Testis (tissue), 2 donors: ENCODE measurements around the gene FAXC.

ENCODE experiments used
- POLR2A ChIP-seq: fragments of 450-650 bp; IDR thresholded peaks from one replicate; pipeline ENCODE4 v1.6.1; 2017; ENCODE audit warnings: antibody characterized with exemption, mild to moderate bottlenecking, moderate library complexity
- TF ChIP-seq, protein P1 (sequence below), 3 experiments: fragments of 450-650 bp in 2 of 3; fragments of 200-600 bp in 1 of 3; sonication (generic) in 1 of 3; IDR thresholded peaks; one replicate each; pipeline ENCODE4 v1.5.1; 2016 to 2019; ENCODE audit warnings: antibody characterized with exemption in 3 of 3, mild to moderate bottlenecking in 2 of 3, moderate library complexity in 1 of 3

DNA sequence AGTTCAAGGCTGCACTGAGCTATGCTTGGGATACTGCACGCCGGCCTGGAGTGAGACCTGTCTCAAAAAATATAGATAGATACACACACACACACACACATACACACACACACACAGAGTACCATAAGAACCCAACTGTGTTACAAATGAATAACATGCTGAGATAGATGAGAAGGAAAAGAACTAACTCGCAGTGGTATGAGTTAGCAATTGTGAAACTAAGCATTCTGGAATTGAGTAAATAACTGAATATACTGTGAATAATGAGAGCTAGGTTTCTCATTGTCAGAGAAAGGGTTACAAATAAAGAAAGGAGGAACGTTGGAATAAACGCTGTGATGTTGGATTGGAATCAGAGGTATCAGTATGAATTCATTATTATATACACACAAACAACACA lies 14.6 kb upstream of the FAXC start:
- TF ChIP-seq, protein P1, sequence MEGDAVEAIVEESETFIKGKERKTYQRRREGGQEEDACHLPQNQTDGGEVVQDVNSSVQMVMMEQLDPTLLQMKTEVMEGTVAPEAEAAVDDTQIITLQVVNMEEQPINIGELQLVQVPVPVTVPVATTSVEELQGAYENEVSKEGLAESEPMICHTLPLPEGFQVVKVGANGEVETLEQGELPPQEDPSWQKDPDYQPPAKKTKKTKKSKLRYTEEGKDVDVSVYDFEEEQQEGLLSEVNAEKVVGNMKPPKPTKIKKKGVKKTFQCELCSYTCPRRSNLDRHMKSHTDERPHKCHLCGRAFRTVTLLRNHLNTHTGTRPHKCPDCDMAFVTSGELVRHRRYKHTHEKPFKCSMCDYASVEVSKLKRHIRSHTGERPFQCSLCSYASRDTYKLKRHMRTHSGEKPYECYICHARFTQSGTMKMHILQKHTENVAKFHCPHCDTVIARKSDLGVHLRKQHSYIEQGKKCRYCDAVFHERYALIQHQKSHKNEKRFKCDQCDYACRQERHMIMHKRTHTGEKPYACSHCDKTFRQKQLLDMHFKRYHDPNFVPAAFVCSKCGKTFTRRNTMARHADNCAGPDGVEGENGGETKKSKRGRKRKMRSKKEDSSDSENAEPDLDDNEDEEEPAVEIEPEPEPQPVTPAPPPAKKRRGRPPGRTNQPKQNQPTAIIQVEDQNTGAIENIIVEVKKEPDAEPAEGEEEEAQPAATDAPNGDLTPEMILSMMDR (IDR thresholded peaks at IDR 0.05): no peak
- no peak for TF ChIP-seq POLR2A
